Dermis microvascular lymphatic vessel endothelial cell (primary cell): ENCODE data around the gene ZFYVE28. TPM values are rescaled to one million over a fixed set of nuclear protein-coding genes. Genes with fewer than 3 reads are reported as not detected.
"Not testable (repeated sequence)": the region's sequence is repeated elsewhere in the genome, so short reads cannot be mapped to it uniquely, and the experiment has no call there.

Experiments used
- DNase-seq, 2 donors: peaks; one replicate each; pipeline versions ENCODE4 v3.0.0 to v3.0.0-alpha.2; 2010; ENCODE audit warnings: low read depth in 2 of 2
- total RNA-seq: library from RNA; depleted of rRNA; stranded (reverse); fragments of >200 nt; gene quantifications from 2 replicates; pipeline ENCODE4 v1.2.1, GENCODE V29; 2014

ZFYVE28 gene
- total RNA-seq, 1 donor from 2014 or later: 1.8 TPM

DNA sequence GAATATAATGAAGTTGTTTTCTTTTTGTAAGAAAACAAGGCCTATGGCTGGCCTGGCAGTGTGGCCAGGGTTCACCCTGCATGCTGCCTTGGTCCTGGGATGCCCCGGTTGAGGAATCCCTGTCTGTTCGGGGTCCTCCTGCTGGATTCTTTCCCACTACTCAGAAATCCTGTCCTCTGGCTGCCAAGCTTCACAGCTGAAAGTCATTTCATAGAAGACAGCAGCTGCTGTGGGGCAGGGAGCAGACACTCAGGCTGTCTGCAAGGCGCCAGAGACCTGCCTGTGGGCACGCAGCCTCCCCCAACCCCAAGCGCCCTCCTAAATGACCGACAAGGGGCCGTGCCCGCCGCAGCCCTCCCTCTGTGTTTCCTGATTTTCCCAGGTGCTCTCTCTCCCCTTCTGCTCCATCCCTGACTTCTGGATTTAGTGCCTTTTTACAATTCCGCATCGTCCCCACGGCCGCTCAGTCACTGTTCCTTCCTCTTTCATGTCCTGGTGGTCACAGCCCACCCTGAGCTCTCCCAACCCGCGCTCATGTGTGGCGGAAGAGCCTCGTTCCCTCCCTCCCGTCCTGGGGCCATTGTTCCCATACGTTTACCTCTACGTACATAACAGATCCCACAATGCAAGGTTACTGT, 27.5 kb downstream of the ZFYVE28 start:
- DNase-seq: no peak

DNA sequence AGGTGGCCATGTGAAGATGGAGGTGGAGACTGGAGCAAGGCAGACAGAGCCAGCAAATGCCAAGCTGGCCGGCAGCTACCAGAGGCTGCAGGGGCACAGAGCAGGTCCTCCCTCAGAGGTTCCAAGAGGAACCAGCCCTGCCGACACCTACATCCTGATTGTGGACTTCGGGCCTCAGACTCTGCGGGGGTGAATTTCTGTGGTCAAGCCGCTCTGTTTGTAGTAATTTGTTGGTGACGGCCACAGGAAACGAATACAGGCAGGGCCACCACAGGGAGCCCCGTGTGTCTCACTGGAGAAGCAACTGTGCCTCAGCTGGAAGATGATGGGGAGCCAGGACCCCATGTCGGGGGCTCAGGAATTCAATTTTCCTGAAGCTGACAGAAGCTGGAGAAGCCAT, 28.3 kb downstream of the ZFYVE28 start:
- DNase-seq: no peak

DNA sequence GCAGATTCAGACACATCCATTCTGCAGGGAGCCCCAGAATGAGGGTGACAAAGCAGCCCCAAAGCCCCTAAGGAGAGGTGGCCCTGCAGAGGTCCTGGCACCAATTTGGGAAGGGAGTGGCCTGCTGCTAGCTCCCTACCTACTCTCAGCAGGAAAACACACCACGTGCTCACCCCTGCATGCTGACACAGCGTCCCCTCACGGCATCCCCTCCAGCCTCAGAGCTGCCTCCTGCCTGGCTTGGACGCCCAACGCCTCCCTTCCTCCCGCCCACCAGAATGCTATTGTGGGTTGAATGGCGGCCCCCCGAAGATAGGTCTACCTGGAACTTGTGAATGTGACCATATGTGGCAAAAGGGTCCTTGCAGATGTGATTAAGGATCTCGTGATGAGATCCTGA, 28.8 kb downstream of the ZFYVE28 start:
- DNase-seq: no peak

DNA sequence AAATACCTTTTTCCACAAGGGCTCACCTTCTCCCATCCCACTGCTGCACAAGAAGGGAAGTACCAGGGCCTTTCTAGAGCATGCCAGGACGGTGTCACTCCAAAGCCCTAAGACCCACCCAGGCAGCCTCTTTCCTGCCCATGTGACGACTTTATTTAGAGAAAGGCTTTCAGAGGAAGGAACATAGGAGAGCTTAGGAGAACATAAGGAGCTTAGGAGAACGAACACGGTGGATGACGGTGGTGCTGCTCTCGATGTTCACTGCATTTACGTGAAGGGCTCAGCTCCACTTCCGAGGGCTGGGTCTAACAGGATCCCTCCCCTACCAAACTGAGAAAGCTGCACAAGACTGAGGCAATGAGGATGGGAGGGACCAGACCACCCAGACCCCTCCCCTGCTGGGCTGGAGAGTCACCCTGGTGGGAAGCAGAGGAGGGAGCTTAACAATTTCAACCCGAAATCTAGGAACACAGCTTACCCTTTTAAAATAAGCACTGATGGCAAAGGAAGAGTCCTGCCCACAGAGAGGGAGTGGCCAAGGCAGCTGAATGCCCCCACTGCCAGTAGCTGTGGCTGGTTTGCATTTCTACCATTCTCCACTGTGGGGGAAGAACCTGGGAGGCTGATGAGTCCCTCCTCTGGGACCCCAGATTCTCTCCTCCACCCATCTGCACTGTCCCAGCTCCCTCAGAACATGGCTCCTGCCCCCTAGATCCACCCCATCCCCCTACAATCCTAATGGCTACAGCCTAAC, 29.8 kb downstream of the ZFYVE28 start:
- no peak for DNase-seq

DNA sequence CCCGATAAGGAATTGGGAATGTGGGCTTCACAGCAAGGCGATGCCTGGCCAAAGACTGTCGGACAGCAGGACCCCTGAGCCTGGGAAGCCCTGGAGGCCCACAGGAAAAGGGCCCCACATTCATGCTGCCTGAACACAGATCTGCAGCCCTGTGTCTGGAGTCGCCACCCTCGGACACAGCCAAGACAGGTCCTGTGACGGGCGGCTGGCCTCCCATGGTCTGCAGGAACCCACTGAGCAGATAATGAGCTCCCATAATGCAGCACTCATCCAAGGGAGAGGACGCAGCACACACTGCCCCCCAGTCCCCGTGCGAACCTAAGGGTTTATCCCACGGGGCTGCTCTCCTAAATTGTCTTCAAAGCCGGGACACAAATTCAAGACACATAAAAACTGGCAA, 30.6 kb downstream of the ZFYVE28 start:
- no peak for DNase-seq

DNA sequence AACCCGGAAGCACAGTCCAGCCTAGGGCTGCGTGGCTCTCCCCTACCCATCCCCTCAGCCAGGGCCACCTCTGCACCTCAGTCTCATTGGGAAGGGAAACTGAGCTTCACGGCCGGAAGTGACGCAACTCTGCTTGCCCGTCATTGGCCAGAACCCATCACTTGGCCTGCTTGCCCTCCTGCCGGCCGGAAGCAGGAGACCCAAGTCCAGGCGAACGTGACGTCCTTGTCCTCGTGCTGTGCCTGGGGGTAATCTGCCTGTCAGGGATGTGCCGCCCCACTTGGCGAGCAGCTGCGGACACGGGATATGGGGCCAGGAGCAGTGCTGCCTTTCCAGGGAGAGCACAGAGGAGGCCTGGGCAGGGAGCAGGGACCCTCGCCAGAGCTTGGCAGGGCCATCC, 31.2 kb downstream of the ZFYVE28 start:
- no peak for DNase-seq

DNA sequence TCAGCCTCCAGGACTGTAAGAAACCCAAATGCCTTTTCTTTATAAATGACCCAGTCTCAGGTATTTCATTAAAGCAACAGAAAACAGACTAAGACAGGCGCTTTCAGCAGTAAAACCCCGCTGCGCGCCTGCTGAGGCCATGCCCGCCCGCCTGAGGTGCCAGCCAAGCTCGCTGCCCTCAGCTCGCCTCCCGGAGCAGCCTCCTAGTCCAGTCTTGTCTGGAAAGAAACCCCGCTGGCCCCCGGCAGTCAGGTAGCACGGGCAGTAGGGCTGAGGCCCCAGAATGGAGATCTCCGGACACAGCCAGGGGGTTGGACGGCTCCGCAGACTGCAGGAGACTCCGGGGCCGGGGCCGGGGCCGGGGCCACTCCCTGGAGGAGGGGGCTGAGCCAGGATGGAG, 31.7 kb downstream of the ZFYVE28 start:
- DNase-seq: no peak

DNA sequence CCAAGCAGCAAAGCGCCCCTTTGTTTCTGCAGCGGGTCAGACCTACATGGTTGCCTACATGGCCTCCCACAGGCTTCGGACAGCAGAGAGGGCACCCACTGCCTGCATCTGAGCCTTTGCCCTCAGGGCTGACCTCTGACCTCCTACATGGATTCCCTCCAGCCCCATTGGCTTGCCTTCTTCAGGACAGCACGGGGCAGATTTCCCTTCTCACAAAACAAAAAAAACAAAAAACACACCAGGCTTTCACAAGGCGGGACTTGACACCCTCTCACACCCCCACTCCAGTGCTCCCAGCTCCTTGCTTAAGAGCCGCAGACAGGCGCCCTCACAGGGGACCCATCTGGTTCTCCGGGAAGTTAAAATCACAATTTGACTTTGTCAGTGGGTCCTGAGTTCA, 32.9 kb downstream of the ZFYVE28 start:
- DNase-seq: no peak

DNA sequence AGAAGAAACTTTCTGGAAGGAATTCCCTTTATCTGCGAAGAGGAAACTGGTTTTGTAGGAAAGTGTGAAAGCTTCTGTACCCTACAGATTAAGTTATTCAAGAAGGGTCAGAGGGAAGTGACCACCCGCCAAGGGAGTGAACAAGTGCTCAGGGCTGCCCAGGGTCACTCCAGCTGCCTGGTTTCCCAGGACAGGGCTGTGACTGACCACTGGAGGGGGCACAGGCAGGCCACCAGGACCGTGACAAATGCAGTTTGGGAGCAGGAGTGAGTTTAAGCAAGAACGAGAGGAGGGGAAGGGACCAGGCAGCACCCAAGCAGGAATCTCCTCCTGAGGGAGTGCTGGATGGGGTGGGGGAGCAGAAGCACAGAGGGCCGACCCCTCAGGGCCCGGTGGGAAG, 34.2 kb downstream of the ZFYVE28 start:
- no peak for DNase-seq

DNA sequence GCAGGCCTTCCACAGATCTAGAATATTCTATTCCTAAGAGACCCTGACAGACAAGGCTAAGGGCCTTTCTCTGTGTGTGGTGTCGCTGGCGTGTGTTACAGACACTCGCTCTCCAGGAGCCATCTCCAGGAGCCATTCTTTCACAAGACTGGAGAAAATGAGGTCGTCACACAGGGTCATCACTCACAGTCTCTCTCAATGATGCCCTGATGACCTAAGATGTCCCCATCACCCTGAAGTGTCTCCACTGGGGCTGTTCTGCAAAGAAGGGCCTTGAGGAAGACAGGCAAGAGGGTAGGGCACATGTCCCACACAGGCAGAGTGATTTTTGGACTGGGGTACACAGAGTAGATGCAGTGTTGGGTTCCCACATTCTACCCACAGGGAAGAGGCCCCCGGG, 34.7 kb downstream of the ZFYVE28 start:
- no peak for DNase-seq

DNA sequence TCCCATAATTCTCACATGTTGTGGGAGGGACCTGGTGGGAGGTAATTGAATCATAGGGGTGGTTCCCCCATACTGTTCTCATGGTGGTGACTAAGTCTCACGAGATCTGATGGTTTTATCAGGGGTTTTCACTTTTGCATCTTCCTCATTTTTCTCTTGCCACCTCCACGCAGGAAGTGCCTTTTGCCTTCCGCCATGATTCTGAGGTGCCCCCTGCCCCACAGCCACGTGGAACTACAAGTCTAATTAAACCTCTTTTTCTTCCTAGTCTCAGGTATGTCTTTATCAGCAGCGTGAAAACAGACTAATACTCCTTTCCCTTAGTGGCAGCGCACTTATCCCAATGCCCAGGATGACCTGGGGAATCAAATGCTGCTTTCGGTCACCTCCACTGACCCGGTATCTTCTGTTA, 35.2 kb downstream of the ZFYVE28 start:
- not testable (repeated sequence) for DNase-seq

DNA sequence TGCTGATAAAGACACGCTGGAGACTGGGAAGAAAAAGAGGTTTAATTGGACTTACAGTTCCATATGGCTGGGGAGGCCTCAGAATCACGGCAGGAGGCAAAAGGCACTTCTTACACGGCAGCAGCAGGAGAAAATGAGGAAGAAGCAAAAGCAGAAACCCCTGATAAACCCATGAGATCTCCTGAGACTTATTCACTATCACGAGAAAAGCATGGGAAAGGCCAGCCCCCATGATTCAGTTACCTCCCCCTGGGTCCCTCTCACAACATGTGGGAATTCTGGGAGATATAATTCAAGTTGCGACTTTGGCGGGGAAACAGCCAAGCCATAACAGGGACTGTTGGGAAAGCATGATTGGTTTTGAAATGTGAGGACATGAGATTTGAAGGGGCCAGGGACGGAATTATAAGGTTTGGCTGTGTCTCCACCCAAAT, 35.7 kb downstream of the ZFYVE28 start:
- DNase-seq: not testable (repeated sequence)

DNA sequence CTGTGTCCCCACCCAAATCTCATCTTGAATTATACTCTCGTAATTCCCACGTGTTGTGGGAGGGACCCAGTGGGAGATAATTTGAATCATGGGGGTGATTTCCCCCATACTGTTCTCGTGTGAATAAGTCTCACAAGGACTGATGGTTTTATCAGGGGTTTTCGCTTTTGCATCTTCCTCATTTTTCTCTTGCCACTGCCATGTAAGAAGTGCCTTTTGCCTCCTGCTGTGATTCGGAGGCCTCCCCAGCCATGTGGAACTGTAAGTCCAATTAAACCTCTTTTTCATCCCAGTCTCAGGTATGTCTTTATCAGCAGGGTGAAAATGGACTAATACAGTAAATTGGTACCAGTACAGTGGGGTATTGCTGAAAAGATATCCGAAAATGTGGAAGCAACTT, 37.9 kb downstream of the ZFYVE28 start:
- DNase-seq: not testable (repeated sequence)

DNA sequence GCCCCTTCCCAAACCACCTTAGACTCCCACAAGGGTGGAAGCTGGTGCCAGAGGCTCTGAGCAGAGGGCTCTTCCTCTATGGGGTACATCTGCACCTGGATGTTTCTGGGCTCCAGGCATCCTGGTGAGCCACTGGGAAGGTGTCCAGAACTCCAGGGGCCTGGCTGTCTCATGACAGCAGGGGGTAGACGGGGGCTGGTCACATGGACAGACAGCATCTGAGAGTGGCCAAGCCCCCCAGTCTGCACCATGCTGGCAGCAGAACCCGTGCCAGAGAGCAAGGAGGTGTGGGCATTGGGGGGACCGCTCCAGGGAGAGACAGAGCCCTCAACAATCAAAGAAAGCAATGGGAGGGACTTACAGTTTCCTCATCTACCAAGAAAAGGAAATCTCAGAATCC, 39.5 kb downstream of the ZFYVE28 start:
- no peak for DNase-seq

DNA sequence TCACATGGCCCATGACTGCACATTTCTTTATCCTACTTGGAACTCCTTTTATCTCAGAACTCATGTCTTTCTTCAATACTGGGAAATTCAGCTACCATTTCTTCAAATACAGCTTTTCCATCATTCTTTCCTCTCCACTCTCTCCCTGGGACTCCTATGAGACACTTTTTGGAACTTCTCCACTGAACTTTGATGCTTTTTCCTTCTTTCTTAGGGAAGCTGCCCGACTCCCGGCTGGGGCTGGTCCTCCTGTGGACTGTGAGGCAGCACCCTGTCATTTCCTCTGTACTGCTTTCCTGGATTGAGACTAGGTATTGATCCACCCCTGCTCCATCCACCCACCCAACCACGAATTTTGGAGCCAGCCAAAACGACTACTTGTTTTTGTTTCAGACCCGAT, 40.0 kb downstream of the ZFYVE28 start:
- no peak for DNase-seq

DNA sequence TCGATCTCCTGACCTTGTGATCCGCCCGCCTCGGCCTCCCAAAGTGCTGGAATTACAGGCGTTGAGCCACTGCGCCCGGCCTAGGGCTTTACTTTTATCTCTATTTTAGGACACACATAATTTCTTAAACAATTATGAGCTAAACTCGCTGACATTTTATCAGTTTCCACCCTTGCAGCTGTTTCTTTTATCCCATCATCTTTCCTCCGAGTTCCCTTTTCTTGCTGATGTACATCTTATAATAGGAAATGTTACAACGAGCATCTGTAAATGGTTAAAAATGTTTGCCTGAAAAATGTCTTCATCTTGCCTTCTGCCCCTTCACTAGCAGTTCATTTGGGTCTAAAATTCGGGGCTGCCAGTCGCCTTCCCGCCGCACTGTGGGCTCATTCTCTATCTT, 41.2 kb downstream of the ZFYVE28 start:
- DNase-seq: no peak

DNA sequence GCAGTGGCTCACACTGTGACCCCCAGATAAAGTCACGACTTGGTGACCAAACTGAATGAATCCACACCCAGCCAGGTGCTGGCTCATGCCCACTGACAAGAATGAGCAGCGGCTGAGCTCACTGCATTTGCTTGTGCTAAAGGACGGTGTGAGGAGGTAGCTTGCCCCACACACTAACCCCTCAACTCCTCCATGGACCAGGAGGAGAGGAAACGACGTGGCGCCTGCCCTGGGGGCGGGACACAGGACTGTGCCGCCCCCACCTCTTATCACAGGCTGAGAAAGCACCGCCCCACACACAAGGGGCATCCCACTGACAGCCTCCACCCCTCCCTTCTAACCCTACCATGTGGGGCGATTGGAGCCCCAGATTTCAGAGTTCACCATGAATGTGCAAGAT, 43.0 kb downstream of the ZFYVE28 start:
- no peak for DNase-seq

DNA sequence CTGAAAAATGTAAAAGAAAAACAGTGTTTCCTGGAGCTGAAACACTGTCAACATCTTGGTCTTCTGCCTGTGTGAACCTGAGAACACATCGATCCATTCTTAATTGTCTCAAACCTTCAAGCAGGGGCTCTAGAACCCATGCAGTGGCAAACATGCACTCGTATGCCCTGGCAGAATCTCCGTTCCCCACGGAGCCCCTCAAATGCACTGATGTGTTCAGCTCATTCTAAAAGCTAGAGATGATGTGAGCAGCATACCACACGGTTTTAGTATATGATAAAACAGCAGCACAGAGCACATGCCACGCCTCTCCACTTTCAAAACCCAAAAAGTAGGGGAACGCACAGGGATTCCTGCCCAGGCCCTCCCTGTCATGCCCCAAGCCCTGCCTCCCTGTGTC, 44.9 kb downstream of the ZFYVE28 start:
- DNase-seq: no peak

DNA sequence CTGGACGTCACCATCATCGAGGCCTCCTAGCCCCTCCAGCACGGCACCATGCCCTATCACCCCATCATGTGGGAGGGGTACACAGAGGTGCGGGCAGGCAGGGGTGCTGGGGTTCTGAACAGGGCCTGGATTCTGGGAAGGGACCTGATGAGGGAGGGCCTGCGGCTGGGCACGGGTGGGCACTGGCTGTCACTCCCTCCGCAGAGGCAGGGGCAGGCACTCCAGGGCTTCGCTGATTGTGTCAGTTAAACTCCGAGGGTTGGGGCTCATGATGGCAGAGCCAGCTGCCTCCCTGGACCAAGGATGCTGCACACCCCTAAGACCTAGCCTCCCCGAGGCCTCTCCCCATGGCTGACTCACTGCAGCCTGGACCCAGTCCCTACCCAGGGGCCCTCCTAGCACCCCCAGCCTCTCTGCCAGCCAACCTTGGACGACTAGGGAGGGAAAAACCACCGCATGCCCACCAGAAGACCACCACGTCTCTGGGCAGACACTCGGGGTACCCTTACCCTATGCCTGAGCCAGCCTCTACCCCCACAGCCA, 45.9 kb downstream of the ZFYVE28 start:
- no peak for DNase-seq

DNA sequence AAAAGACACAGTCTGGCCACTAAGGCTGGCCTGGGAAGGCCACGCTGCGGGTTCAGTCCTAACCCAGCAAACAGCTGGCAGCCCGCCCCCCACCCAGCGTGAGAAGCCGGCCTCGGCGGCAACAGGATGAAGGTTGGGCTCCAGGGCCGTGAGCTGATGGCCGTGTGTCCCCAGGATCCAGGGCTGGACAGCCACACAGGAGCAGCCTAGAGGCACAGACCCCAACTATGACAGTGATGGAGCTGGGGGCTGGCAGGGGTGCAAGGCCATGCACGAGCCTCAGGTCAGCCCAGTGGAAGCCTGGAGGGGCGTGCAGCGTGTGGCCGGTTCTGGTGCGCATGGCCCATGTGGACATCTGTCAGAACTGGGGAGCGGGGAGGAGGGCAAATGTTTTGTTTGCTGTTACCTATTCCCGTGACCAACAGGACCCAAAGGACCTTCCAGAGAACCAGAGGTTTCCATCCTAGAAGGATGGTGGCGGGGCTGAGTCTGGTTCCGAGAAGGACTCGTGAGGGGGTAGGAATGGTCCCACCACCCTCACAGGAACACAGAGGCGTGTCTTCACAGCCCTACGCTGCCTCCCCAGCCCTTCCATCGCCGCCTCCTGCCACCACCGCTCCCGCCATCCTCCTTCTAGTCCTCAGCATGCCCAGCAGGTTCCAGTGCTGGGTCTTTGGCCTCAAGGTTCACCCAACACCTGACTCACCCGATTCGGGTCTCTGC, 46.5 kb downstream of the ZFYVE28 start:
- no peak for DNase-seq

DNA sequence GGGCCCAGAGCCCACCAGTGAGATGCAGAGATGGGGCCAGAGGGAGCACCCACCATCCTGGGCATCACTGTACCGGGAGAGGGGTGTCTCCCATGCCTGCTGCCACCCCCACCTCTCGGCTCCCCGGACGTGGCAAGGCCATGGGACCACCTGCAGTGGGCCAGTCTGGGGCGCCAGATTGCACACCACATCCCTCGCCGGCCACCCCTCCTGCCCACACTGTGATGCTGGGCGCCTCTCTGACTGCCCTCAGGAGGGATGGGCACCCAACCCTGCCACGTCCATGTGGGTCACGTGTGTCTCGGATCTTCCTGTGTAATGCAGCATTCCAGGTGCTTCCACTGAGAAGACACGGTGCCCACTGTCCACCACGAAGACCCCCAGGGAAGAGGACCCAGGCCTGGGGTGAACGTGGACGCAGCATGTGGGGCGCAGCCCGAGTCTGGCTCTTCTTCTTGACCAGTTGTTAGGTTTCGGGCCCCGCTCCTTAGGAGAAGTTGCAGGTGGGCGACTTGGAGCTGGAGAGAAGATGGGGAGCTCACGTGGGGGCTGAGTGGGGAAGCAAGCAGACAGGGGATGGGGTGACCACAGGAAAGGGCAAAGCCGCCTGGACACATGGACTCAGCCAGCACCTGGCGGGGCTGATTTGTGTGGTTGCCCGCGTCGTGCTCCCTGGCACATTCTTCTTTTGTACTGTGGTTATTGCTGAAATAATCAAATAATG, 47.7 kb downstream of the ZFYVE28 start:
- no peak for DNase-seq
